A549 (cell line): ENCODE data around the gene FANCB.

Experiments used
- CEBPB ChIP-seq, 2 experiments: fragments of >200 bp in 1 of 2; sonication (Bioruptor Twin) in 1 of 2; formaldehyde crosslinking in 1 of 2; IDR thresholded peaks; 2 replicates each; pipeline ENCODE4 v1.6.1; 2012 to 2016
- KDM1A ChIP-seq: fragments of 200-600 bp; sonication (generic); IDR thresholded peaks from 2 replicates; pipeline ENCODE4 v1.6.1; 2016; ENCODE audit warnings: low read depth, mild to moderate bottlenecking
- MAX ChIP-seq: IDR thresholded peaks from 2 replicates; pipeline ENCODE4 v1.6.1; 2012
- POLR2A ChIP-seq: IDR thresholded peaks from 2 replicates; pipeline ENCODE4 v1.6.1; 2012; ENCODE audit warnings: mild to moderate bottlenecking, low read length
- RAD21 ChIP-seq, 2 experiments: fragments of >200 bp in 1 of 2; sonication (Bioruptor Twin) in 1 of 2; formaldehyde crosslinking in 1 of 2; IDR thresholded peaks in 1 of 2; conservative IDR thresholded peaks in 1 of 2; 2 replicates in 1 of 2; 3 replicates in 1 of 2; pipeline ENCODE4 v1.6.1; 2012 to 2018; ENCODE audit warnings: inconsistent platforms in 1 of 2
- TF ChIP-seq, protein P1 (sequence below): fragments of >200 bp; sonication (Bioruptor Twin); formaldehyde crosslinking; IDR thresholded peaks from 3 replicates; pipeline ENCODE4 v1.5.1; 2016

GRCh38 chrX:14903891-14904290, 31.0 kb upstream of the FANCB start:
- TF ChIP-seq POLR2A (no peak), MAX (no peak), RAD21 (conservative IDR thresholded peaks at IDR 0.05 in 1 of 2, IDR thresholded peaks at IDR 0.05 in 1 of 2) (no peak), KDM1A (no peak), CEBPB (IDR thresholded peaks at IDR 0.05) (no peak)
- TF ChIP-seq, protein P1, sequence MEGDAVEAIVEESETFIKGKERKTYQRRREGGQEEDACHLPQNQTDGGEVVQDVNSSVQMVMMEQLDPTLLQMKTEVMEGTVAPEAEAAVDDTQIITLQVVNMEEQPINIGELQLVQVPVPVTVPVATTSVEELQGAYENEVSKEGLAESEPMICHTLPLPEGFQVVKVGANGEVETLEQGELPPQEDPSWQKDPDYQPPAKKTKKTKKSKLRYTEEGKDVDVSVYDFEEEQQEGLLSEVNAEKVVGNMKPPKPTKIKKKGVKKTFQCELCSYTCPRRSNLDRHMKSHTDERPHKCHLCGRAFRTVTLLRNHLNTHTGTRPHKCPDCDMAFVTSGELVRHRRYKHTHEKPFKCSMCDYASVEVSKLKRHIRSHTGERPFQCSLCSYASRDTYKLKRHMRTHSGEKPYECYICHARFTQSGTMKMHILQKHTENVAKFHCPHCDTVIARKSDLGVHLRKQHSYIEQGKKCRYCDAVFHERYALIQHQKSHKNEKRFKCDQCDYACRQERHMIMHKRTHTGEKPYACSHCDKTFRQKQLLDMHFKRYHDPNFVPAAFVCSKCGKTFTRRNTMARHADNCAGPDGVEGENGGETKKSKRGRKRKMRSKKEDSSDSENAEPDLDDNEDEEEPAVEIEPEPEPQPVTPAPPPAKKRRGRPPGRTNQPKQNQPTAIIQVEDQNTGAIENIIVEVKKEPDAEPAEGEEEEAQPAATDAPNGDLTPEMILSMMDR, result no peak
